Measurements from ENCODE around the gene FAM222B.

FAM222B gene

DNA sequence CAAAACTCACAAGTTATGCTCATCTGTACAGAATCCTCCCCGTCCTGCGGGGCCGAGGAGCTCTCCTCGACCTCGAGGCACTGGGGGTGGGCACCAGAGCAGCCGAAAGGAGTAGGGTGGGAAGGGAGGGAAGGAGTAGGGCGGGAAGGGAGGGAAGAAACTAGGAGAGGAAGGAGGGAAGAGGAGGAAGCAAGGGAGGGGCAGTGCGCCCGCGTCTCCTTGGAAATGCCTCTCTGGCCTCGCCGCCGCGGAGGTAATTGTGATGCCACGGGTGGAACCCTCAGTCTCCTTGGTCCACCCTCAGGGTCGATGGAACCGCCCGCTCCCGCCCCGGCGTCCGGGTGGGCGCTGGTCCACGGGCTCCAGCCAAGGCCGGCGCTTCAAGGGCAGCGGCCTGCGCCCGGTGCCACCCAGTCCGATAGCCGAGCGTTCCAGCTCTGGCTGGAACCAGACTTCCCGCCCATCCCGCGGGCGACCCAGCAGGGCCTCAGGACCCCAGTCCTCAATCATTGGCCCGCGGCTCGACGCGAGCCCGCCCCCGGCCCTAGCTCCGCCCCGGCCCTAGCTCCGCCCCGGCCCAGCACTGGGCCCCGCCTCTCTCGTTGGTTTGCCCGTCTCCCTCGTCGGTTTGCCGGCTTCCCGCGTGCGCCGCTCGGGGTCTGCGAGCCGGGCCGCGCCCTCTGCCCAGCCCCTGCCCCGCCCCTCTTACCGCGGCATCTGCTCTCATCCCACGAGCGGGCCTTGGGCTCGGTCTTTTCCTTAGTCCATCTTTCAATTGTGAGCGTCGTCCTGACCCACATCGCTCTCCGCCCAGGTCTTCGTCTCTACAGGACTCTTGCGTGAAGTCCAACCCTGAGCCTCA is 131.5 kb downstream of the FAM222B start:
- peak; percentile 93 for DNase-seq

DNA sequence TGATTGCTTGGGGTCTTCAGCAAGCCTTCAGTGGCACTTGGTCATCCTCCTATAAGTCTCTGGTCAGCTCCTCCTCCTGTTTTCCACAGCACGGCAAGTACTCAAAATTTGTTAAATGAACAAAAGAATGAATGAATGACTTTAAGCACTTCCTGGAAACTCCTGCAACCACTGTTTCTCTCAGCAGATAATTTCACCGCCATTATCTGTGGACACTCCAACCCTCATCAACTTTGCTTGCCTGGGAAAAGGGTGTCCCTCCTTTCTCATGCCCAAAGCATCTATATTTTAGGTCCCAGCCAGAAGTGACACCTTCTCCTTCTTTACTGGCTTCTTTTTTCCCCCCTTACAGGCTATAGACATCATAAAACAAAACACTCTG is 135.3 kb downstream of the FAM222B start:
- DNase-seq: no peak

DNA sequence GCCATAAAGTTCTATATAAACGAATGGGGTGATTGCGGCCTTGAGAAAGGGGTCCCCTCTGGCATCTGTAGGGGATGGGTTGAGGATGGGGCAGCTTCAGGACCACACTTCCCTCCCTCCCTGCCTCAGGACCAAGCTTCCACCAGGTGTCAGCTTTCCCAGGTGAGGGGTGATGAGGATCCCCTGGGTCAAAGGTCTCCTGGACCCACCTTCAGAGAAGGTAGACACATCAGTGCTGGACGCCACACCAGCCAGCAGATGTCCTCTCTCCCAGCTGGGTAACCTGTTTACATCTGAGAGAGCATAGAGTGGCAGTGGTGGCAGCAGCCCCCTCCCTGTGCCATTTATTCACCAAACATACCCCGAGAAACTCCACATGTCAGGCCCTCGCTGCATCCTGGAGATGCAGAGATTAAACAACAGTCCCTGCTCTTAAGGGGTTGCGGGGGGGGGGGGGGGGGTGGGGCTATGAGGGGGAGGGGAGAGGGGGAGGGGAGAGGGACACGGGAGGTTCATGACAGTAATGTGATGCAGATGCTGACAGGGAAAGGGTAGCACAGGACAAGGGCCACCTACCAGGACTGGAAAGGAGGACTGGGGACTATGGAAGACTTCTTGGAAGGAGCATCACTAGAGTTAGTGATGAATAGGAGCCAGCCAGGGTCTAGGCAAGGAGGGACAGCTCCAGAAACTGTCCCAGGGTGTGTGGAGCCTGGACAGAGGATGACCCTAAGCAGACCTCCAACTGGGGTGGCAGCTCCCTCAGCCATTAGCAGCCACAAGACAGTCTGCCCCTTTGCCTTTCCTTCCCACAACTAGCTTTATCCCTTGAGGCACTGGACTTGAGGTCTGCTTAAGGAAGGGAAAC is 135.9 kb downstream of the FAM222B start:
- DNase-seq: no peak
